ENCODE measurements around the gene MXD4. TPM values are rescaled to one million over a fixed set of nuclear protein-coding genes. Genes with fewer than 3 reads are reported as not detected.

Gene MXD4
- total RNA-seq, 2 donors from 2014 or later = 33.4 to 34.9 TPM

DNA sequence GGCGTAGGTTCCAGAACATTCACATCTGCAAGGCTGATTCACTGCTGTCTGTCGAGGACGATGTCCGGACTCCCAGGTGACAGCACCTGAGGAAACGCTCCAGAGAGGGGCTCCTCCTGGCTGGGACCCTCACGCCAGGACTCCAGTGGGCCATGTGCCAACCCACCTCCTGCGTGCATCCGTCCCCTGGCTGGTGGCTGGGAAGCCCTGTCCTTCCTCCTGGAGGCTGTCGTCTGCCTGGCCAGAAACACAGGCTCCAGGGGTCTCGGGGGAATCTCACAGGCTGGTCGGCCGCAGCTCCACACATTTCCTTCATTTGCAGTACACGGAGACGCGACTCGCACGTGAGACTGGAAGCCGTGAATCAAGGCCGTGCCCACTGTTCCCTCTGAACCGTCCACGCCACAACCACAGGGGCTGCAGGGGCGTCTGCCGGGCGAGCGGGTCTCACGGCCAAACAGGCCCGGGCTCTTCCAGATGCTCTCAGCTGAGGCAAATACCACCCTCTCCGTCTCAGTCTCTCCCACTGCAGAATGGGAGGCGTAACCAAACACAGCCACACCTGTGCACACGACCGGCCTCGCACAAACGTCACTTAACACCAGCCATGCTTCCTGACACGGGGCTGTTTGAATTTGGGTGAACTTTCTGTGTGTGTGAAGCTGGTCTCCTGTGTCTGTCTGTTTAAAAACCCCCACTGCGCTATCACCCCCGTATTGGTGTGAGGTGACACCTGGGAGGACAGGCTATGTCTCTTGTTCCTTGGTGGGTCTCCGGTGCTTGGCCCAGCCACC is 38.7 kb upstream of the MXD4 start:
- Histone ChIP-seq H3K4me1 (no peaks in the 10 kb centered on the region), H3K9me3 (no peaks in the 10 kb centered on the region), H3K27me3 (no peaks in the 10 kb centered on the region), H3K27ac (no peak overlapping the region), H3K4me3 (no peak overlapping the region), H3K36me3 (no peaks in the 10 kb centered on the region)
- TF ChIP-seq, protein P1, sequence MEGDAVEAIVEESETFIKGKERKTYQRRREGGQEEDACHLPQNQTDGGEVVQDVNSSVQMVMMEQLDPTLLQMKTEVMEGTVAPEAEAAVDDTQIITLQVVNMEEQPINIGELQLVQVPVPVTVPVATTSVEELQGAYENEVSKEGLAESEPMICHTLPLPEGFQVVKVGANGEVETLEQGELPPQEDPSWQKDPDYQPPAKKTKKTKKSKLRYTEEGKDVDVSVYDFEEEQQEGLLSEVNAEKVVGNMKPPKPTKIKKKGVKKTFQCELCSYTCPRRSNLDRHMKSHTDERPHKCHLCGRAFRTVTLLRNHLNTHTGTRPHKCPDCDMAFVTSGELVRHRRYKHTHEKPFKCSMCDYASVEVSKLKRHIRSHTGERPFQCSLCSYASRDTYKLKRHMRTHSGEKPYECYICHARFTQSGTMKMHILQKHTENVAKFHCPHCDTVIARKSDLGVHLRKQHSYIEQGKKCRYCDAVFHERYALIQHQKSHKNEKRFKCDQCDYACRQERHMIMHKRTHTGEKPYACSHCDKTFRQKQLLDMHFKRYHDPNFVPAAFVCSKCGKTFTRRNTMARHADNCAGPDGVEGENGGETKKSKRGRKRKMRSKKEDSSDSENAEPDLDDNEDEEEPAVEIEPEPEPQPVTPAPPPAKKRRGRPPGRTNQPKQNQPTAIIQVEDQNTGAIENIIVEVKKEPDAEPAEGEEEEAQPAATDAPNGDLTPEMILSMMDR (IDR thresholded peaks at IDR 0.05) = no peak
- DNase-seq (ENCODE audit: low spot score) = no peak

- TF ChIP-seq, protein P1 (IDR thresholded peaks at IDR 0.05) = no peak
- DNase-seq (ENCODE audit: low spot score) = no peak
These were observed 37.9 kb upstream of the MXD4 start for GRCh38 chr4:2299794-2300193.

DNA sequence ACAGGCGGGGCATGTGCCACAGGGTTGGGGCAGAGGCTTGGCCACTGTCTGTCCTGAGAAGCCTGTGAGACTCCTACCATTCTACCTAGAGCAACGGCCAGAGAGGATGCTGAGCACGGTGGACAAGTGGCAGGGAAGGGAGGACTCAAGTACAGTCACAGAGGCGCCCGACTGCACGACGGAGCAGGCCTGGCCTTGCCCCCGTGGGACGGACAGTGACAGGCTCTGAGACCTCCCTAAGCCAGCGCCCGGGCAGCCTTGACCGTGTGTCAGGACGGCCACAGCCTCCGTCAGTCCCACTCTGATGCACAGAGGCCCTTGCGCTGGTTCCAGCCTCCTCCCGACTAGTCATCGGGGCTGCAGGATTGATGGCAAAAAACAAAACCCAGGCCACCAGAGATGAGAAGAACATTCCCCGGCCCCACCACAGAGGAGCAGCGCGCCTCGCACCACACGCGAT is 36.7 kb upstream of the MXD4 start:
- no peak for DNase-seq (ENCODE audit: low spot score)
- Histone ChIP-seq H3K27me3 (no peaks in the 10 kb centered on the region), H3K4me1 (no peaks in the 10 kb centered on the region), H3K4me3 (no peak overlapping the region), H3K36me3 (no peaks in the 10 kb centered on the region), H3K27ac (no peak overlapping the region), H3K9me3 (no peaks in the 10 kb centered on the region)
- TF ChIP-seq, protein P1 (IDR thresholded peaks at IDR 0.05) = no peak

More at GRCh38 chr4:2299794-2300193, 37.9 kb upstream of the MXD4 start:
- Histone ChIP-seq H3K27me3 (no peaks in the 10 kb centered on the region), H3K36me3 (no peaks in the 10 kb centered on the region), H3K27ac (no peak overlapping the region), H3K9me3 (no peaks in the 10 kb centered on the region), H3K4me3 (no peak overlapping the region), H3K4me1 (no peaks in the 10 kb centered on the region)

GRCh38 chr4:2297606-2298531 is 36.0 kb upstream of the MXD4 start:
- TF ChIP-seq, protein P1 (IDR thresholded peaks at IDR 0.05) = no peak
- DNase-seq (ENCODE audit: low spot score) = no peak
- Histone ChIP-seq H3K4me1 (no peaks in the 10 kb centered on the region), H3K27me3 (no peaks in the 10 kb centered on the region), H3K36me3 (no peaks in the 10 kb centered on the region), H3K9me3 (no peaks in the 10 kb centered on the region), H3K27ac (no peak overlapping the region), H3K4me3 (no peak overlapping the region)

GRCh38 chr4:2296631-2297601 is 35.0 kb upstream of the MXD4 start:
- H3K4me3 ChIP-seq = no peak overlapping the region
- H3K4me1 ChIP-seq = no peaks in the 10 kb centered on the region
- DNase-seq (ENCODE audit: low spot score) = no peak
- H3K27ac ChIP-seq = no peak overlapping the region
- no peaks in the 10 kb centered on the region for H3K36me3 ChIP-seq
- TF ChIP-seq, protein P1 (IDR thresholded peaks at IDR 0.05) = no peak
- H3K9me3 ChIP-seq = no peaks in the 10 kb centered on the region
- H3K27me3 ChIP-seq = no peaks in the 10 kb centered on the region

All from right atrium auricular region (tissue), 2 donors.